Keratinocyte (primary cell): Measurements from ENCODE around the gene HTRA3. TPM values are rescaled to one million over a fixed set of nuclear protein-coding genes. Genes with fewer than 3 reads are reported as not detected.

Experiments used
- DNase-seq: peaks from one replicate; pipeline ENCODE4 v3.0.0-alpha.2; 2011; ENCODE audit warnings: low read depth, missing footprints, low spot score
- FAIRE-seq: peaks from 2 replicates; lab custom pipeline; 2011; peaks lifted over from hg19 to GRCh38; lab: Jason Lieb, UNC
- H2AFZ ChIP-seq: 2 replicates; pipeline ENCODE4 v1.6.0; 2012; ENCODE audit warnings: low read length, control low read depth, inconsistent platforms; ENCODE audit not compliant: control insufficient read depth
- H3K27ac ChIP-seq: 2 replicates; pipeline ENCODE4 v1.5.1; 2011; ENCODE audit warnings: low read length; ENCODE audit not compliant: control insufficient read depth, insufficient read depth
- H3K27me3 ChIP-seq: 3 replicates; pipeline ENCODE4 v1.6.0; 2011; ENCODE audit warnings: low read length; ENCODE audit not compliant: control insufficient read depth, insufficient read depth; ENCODE audit errors: extremely low read depth
- H3K36me3 ChIP-seq, 2 experiments: 2 replicates in 1 of 2; 3 replicates in 1 of 2; pipeline ENCODE4 v1.5.1; 2011; ENCODE audit warnings: low read length in 2 of 2, mild to moderate bottlenecking in 1 of 2; ENCODE audit not compliant: control insufficient read depth in 2 of 2, insufficient read depth in 2 of 2; ENCODE audit errors: extremely low read depth in 1 of 2
- H3K4me1 ChIP-seq: 3 replicates; pipeline ENCODE4 v1.5.1; 2011; ENCODE audit warnings: low read length; ENCODE audit not compliant: control insufficient read depth, insufficient read depth; ENCODE audit errors: extremely low read depth
- H3K4me2 ChIP-seq: 3 replicates; pipeline ENCODE4 v1.6.0; 2011; ENCODE audit warnings: low read depth, low read length; ENCODE audit not compliant: control insufficient read depth, insufficient read depth; ENCODE audit errors: extremely low read depth
- H3K4me3 ChIP-seq, 3 experiments: fragments of 200-600 bp in 1 of 3; sonication (generic) in 1 of 3; 2 replicates in 2 of 3; 3 replicates in 1 of 3; pipeline ENCODE4 v1.5.1; 2011 to 2016; ENCODE audit warnings: low read length in 3 of 3, mild to moderate bottlenecking in 3 of 3, control low read depth in 2 of 3, inconsistent platforms in 1 of 3, low read depth in 1 of 3, mixed read lengths in 1 of 3, mixed run types in 1 of 3, moderate library complexity in 1 of 3; ENCODE audit not compliant: control insufficient read depth in 2 of 3, insufficient read depth in 2 of 3; ENCODE audit errors: extremely low read depth in 1 of 3
- H3K79me2 ChIP-seq: 2 replicates; pipeline ENCODE4 v1.6.0; 2012; ENCODE audit warnings: low read length; ENCODE audit not compliant: control insufficient read depth, insufficient read depth
- H3K9ac ChIP-seq: 3 replicates; pipeline ENCODE4 v1.6.0; 2011; ENCODE audit warnings: low read length; ENCODE audit not compliant: control insufficient read depth, insufficient read depth; ENCODE audit errors: extremely low read depth
- H3K9me1 ChIP-seq: 3 replicates; pipeline ENCODE4 v1.6.0; 2011; ENCODE audit warnings: low read length; ENCODE audit not compliant: control insufficient read depth, insufficient read depth; ENCODE audit errors: extremely low read depth
- H3K9me3 ChIP-seq: 2 replicates; pipeline ENCODE4 v1.5.1; 2012; ENCODE audit warnings: low read depth, low read length; ENCODE audit not compliant: control insufficient read depth
- H4K20me1 ChIP-seq: 3 replicates; pipeline ENCODE4 v1.6.0; 2011; ENCODE audit warnings: low read length; ENCODE audit not compliant: control insufficient read depth, insufficient read depth; ENCODE audit errors: extremely low read depth
- EZH2 ChIP-seq: IDR thresholded peaks from one replicate; pipeline ENCODE4 v1.6.1; 2012; ENCODE audit warnings: inconsistent platforms, mild to moderate bottlenecking, low read length, moderate library complexity
- dilution Hi-C: fragments of 300-500 bp; cut with MboI; formaldehyde crosslinking; loops from one replicate; pipeline ENCODE4 v1.7.0; 2020; ENCODE audit warnings: low sequenced_read_pairs; ENCODE audit not compliant: extremely low pct_ligation_motif_present
- polyA plus RNA-seq, 5 experiments: library from polyadenylated mRNA; depleted of rRNA in 3 of 5; stranded (reverse) in 3 of 5; stranded (forward) in 1 of 5; unstranded in 1 of 5; fragments of >200 nt; gene quantifications; 1 replicate in 1 of 5; 2 replicates in 3 of 5; 3 replicates in 1 of 5; pipeline versions ENCODE4 v1.2.1 to v1.2.3, GENCODE V29; 2011 to 2012; ENCODE audit warnings: missing spikeins in 2 of 5, low read depth in 1 of 5, low replicate concordance in 1 of 5
- TF ChIP-seq, protein P1 (sequence below), 3 experiments: IDR thresholded peaks in 1 of 3; conservative IDR thresholded peaks in 1 of 3; optimal IDR thresholded peaks in 1 of 3; 2 replicates in 2 of 3; 3 replicates in 1 of 3; pipeline versions ENCODE3 to v1.5.1; 2011; ENCODE audit warnings: low read length in 3 of 3, mild to moderate bottlenecking in 3 of 3, moderate library complexity in 2 of 3, control low read depth in 1 of 3, inconsistent platforms in 1 of 3; ENCODE audit not compliant: insufficient read depth in 2 of 3; ENCODE audit errors: extremely low read depth in 1 of 3

The HTRA3 gene
- polyA plus RNA-seq, 1 donor (not counting 4 experiments of a cell fraction or from before 2014, with no cell fraction given): not detected

- Histone ChIP-seq H3K27ac (no peak overlapping the region), H3K9ac (no peak overlapping the region), H4K20me1 (no peaks in the 10 kb centered on the region), H3K36me3 (no peaks in the 10 kb centered on the region), H2AFZ (no peak overlapping the region), H3K4me3 (no peak overlapping the region), H3K79me2 (no peaks in the 10 kb centered on the region), H3K4me1 (no peaks in the 10 kb centered on the region), H3K27me3 (peaks cover 7% of the 10 kb centered on the region), H3K9me3 (no peaks in the 10 kb centered on the region), H3K9me1 (no peaks in the 10 kb centered on the region), H3K4me2 (no peak overlapping the region)
- no peak for DNase-seq
- dilution Hi-C loops: no loop called here
- FAIRE-seq: no peak
- TF ChIP-seq EZH2: no peak
- TF ChIP-seq, protein P1, sequence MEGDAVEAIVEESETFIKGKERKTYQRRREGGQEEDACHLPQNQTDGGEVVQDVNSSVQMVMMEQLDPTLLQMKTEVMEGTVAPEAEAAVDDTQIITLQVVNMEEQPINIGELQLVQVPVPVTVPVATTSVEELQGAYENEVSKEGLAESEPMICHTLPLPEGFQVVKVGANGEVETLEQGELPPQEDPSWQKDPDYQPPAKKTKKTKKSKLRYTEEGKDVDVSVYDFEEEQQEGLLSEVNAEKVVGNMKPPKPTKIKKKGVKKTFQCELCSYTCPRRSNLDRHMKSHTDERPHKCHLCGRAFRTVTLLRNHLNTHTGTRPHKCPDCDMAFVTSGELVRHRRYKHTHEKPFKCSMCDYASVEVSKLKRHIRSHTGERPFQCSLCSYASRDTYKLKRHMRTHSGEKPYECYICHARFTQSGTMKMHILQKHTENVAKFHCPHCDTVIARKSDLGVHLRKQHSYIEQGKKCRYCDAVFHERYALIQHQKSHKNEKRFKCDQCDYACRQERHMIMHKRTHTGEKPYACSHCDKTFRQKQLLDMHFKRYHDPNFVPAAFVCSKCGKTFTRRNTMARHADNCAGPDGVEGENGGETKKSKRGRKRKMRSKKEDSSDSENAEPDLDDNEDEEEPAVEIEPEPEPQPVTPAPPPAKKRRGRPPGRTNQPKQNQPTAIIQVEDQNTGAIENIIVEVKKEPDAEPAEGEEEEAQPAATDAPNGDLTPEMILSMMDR (optimal IDR thresholded peaks at IDR 0.05 in 1 of 3, IDR thresholded peaks at IDR 0.05 in 1 of 3, conservative IDR thresholded peaks at IDR 0.05 in 1 of 3; ENCODE audit: extremely low read depth in 1 of 3, insufficient read depth in 2 of 3, low read length in 3 of 3): no peak
These were observed 21.6 kb downstream of the HTRA3 start for GRCh38 chr4:8291036-8291682.

DNA sequence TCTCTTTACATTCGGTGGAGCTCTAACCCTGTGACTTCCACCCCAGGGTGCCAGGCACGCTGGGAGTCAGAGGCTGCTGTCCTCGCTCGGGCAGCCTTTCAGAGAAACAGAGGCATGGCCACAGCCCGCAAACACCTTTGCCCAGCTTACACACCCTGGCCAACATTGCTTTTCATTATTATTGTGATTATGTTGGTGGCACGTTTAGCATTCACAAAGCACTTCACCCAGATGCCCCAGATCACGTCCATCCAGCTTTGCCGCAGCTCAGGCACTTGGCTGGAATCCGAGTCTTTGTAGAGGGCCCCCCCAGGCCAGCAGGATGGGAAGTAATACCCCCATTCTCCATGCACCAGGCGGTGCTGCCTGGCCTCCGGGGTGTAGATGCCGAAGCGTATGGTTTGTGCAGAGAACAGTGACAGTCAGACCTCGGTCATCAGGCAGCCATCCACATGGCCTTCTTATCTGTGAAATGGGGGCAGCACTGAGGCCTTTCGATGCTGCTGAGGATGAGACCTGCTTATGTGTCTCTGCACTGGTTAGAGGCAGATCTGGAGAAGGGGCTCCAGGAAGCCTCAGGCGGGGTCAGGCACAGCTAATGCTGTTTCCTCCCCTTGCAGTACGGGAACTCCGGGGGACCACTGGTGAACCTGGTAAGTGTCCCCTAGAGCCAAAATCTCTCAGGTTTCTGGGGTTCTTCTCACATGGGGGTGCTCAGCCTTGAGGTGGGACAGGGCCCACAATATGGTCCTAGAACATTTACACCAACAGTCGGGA is 22.3 kb downstream of the HTRA3 start:
- dilution Hi-C loops: no loop called here
- Histone ChIP-seq H3K9me1 (no peaks in the 10 kb centered on the region), H3K27me3 (peaks cover 7% of the 10 kb centered on the region), H3K9me3 (no peaks in the 10 kb centered on the region), H3K27ac (no peak overlapping the region), H3K4me3 (no peak overlapping the region), H4K20me1 (no peaks in the 10 kb centered on the region), H2AFZ (no peak overlapping the region), H3K9ac (no peak overlapping the region), H3K4me2 (no peak overlapping the region), H3K36me3 (no peaks in the 10 kb centered on the region), H3K79me2 (no peaks in the 10 kb centered on the region), H3K4me1 (no peaks in the 10 kb centered on the region)
- no peak for FAIRE-seq
- DNase-seq: no peak
- TF ChIP-seq, protein P1 (optimal IDR thresholded peaks at IDR 0.05 in 1 of 3, IDR thresholded peaks at IDR 0.05 in 1 of 3, conservative IDR thresholded peaks at IDR 0.05 in 1 of 3; ENCODE audit: extremely low read depth in 1 of 3, insufficient read depth in 2 of 3, low read length in 3 of 3): no peak
- TF ChIP-seq EZH2: no peak
